Measurements from ENCODE around the gene SGMS2. TPM values are rescaled to one million over a fixed set of nuclear protein-coding genes. Genes with fewer than 3 reads are reported as not detected.
A peak's percentile ranks its signal among the peaks of the same experiment; 100 is the strongest.

SGMS2 gene
- total RNA-seq, 3 donors from 2014 or later, result 47.2 to 76.7 (median 56.3) TPM

DNA sequence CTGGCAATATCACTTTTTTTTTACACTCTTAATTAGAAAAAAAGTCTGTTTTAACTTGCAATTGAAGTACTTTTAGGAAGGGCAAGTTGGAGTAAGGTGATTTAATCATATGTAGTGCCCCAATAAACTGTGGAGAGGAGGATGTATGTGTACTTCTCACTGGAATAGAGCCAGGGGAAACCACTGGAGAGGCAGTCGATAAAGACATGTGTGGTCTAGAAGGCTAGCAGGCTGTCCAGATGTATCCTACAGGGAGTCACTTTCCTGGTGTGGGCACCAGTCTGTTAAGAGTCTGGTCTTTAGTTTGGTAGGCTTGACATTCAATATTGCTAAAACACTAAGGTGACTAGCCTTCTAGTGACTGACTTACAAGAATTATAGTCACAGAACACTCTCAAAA is 9.6 kb upstream of the SGMS2 start:
- no peak for DNase-seq (ENCODE audit: low spot score in 2 of 2)
- Histone ChIP-seq H3K4me3 (no peak overlapping the region), H3K4me1 (no peaks in the 10 kb centered on the region), H3K27ac (no peak overlapping the region), H3K36me3 (no peaks in the 10 kb centered on the region), H3K9me3 (no peaks in the 10 kb centered on the region), H3K27me3 (no peaks in the 10 kb centered on the region)
- intact Hi-C loops (cut with DNase I; ENCODE audit: low total_unique reads), result no loop called here
- TF ChIP-seq POLR2AphosphoS5 (IDR thresholded peaks at IDR 0.05), result no peak
- TF ChIP-seq, protein P1, sequence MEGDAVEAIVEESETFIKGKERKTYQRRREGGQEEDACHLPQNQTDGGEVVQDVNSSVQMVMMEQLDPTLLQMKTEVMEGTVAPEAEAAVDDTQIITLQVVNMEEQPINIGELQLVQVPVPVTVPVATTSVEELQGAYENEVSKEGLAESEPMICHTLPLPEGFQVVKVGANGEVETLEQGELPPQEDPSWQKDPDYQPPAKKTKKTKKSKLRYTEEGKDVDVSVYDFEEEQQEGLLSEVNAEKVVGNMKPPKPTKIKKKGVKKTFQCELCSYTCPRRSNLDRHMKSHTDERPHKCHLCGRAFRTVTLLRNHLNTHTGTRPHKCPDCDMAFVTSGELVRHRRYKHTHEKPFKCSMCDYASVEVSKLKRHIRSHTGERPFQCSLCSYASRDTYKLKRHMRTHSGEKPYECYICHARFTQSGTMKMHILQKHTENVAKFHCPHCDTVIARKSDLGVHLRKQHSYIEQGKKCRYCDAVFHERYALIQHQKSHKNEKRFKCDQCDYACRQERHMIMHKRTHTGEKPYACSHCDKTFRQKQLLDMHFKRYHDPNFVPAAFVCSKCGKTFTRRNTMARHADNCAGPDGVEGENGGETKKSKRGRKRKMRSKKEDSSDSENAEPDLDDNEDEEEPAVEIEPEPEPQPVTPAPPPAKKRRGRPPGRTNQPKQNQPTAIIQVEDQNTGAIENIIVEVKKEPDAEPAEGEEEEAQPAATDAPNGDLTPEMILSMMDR (IDR thresholded peaks at IDR 0.05), result no peak
- TF ChIP-seq POLR2A (IDR thresholded peaks at IDR 0.05), result no peak

DNA sequence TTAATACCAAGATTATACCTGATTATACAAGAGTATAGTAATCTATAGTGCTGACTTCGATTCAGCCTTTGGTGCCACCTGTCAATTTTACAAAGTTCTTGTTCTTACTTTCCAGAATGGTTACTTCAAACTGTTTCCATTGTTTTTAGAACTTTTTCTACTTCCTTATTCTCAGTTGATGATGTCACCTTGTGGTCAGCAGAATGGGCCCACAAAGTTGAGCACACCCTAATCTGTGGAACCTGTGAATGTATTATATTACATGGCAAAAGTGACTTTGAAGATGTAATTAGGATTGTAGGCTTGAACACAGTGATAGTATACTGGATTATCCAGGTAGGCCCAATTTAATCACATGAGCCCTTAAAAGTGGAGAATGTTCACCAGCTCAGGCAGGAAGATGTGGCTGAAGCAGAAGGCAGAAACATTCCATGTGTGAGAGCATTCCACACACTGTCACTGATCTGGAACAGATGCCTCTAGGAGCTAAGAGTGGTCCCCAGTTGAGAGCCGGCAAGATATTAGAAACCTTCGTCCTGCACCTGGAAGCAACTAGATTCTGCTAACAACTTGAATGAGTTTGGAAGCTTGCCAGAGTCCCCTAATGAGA is 6.3 kb upstream of the SGMS2 start:
- H3K27ac ChIP-seq, result no peak overlapping the region
- no peaks in the 10 kb centered on the region for H3K27me3 ChIP-seq
- no peaks in the 10 kb centered on the region for H3K36me3 ChIP-seq
- no peaks in the 10 kb centered on the region for H3K9me3 ChIP-seq
- TF ChIP-seq POLR2A (IDR thresholded peaks at IDR 0.05) (no peak), POLR2AphosphoS5 (IDR thresholded peaks at IDR 0.05) (no peak)
- TF ChIP-seq, protein P1 (IDR thresholded peaks at IDR 0.05), result no peak
- intact Hi-C loops (cut with DNase I; ENCODE audit: low total_unique reads), result no loop called here
- DNase-seq (ENCODE audit: low spot score in 2 of 2), result no peak
- no peak overlapping the region for H3K4me3 ChIP-seq
- no peaks in the 10 kb centered on the region for H3K4me1 ChIP-seq

- no peak for TF ChIP-seq POLR2AphosphoS5 (IDR thresholded peaks at IDR 0.05)
- no peak for TF ChIP-seq POLR2A (IDR thresholded peaks at IDR 0.05)
- TF ChIP-seq, protein P1 (IDR thresholded peaks at IDR 0.05), result no peak
Measured at GRCh38 chr4:107823870-107824349, 822 bp upstream of the SGMS2 start.

DNA sequence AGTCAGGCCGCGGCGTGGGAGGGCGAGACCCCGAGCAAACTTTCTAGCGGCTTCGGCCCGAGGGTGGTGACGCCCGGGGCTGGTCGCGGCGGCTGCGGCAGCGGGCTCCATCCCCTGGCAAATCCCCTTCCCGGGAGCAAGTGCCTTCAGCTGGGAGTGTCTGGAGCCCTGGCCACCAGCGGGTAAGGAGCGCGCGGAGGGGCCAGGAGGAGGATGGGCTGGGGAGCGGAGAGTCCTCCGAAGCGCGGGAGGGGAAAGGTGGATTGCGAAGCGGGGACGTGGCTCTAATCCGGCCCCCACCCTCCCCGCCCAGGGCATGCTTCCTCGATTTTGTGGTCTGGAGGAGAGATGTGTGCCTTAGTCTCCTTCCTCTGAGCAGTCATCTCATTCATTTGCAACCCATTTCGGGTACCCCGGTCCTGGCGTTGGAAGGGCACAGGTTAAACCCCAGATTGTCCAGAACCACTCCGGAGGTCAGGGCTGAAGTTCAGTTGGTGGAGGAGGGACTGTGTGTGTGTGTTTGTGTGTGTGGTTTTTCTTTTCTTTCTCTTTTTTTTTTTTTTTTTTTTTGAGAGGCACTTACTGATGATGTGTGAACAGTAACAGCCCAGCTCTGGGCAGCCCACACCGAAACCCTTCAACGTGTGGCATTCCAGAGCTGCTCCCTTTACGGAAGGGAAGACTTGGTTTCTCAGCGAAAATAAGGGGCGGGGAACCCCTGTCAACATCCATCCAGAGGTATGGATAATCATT is 516 bp downstream of the SGMS2 start:
- TF ChIP-seq, protein P1 (IDR thresholded peaks at IDR 0.05), result no peak
- peak in 1 of 3 donors; percentile 7 for TF ChIP-seq POLR2AphosphoS5 (IDR thresholded peaks at IDR 0.05)
- DNase-seq (ENCODE audit: low spot score in 2 of 2), result peak; percentile 34 to 52
- H3K9me3 ChIP-seq, result no peaks in the 10 kb centered on the region
- H3K4me1 ChIP-seq, result no peaks in the 10 kb centered on the region
- intact Hi-C loops (cut with DNase I; ENCODE audit: low total_unique reads), result no loop called here
- H3K4me3 ChIP-seq, result peak overlapping the region; percentile 73 to 88 (median 82)
- no peaks in the 10 kb centered on the region for H3K27me3 ChIP-seq
- H3K27ac ChIP-seq, result peak overlapping the region; percentile 96 to 98
- no peaks in the 10 kb centered on the region for H3K36me3 ChIP-seq

More at GRCh38 chr4:107823870-107824349, 822 bp upstream of the SGMS2 start:
- no peak for DNase-seq (ENCODE audit: low spot score in 2 of 2)
- H3K9me3 ChIP-seq, result no peaks in the 10 kb centered on the region
- no peaks in the 10 kb centered on the region for H3K4me1 ChIP-seq
- intact Hi-C loops (cut with DNase I; ENCODE audit: low total_unique reads), result no loop called here
- H3K4me3 ChIP-seq, result peak overlapping the region; percentile 73 to 88 (median 82)
- no peaks in the 10 kb centered on the region for H3K36me3 ChIP-seq
- no peaks in the 10 kb centered on the region for H3K27me3 ChIP-seq
- H3K27ac ChIP-seq, result peak overlapping the region; percentile 96 to 98

DNA sequence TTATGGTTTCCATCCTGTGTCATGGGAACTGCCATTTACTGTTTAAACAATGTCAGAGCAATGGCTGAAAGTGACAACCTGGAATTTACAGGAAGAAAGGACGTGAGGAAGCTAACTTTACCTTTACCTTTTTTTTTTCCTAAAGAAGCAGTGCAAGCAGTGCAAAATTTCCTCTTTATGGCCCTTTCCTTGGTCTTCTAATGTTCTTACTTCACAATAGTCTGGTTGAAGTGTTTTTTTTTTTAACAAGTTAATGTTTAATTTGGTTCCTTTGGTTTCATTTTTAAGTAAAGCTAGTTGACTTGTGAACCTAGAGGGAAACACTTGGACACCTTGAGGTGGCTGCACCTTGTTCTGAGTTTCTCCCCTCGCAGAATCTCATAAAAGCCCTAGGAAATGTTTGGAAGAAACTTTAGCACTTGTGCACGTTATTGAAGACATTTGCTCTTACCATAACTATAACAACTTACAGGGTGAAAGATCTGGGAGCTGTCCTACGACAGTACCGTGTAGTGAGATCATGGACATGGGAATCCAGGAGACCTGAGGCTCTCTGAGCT is 1.8 kb downstream of the SGMS2 start:
- H3K9me3 ChIP-seq, result no peaks in the 10 kb centered on the region
- peak overlapping the region; percentile 96 to 98 for H3K27ac ChIP-seq
- H3K27me3 ChIP-seq, result no peaks in the 10 kb centered on the region
- intact Hi-C loops (cut with DNase I; ENCODE audit: low total_unique reads), result no loop called here
- no peaks in the 10 kb centered on the region for H3K4me1 ChIP-seq
- DNase-seq (ENCODE audit: low spot score in 2 of 2), result no peak
- H3K4me3 ChIP-seq, result peak overlapping the region in 2 of 3 donors; percentile 73 to 88
- TF ChIP-seq, protein P1 (IDR thresholded peaks at IDR 0.05), result no peak
- TF ChIP-seq POLR2AphosphoS5 (IDR thresholded peaks at IDR 0.05) (no peak), POLR2A (IDR thresholded peaks at IDR 0.05) (no peak)
- no peaks in the 10 kb centered on the region for H3K36me3 ChIP-seq

Measured in breast epithelium (tissue), 4 donors.